B cell (primary cell): ENCODE measurements around the gene UNC119. TPM values are rescaled to one million over a fixed set of nuclear protein-coding genes. Genes with fewer than 3 reads are reported as not detected.

ENCODE experiments used
- ATAC-seq: fragments of 200-7000 bp; cut with Tn5 transposase; one replicate; pipeline ENCODE4 v1.10.0; 2021; ENCODE audit warnings: low read depth, mild to moderate bottlenecking, moderate number of reproducible peaks, moderate library complexity
- CTCF ChIA-PET: fragments of 350-600 bp; sonication (Branson Sonifier 250); formaldehyde crosslinking; loops from one replicate; lab custom pipeline; 2021; ENCODE audit warnings: antibody characterized with exemption, inconsistent platforms; lab: Charles Lee
- POLR2A ChIA-PET: fragments of 350-600 bp; sonication (Branson Sonifier 250); formaldehyde crosslinking; loops from one replicate; lab custom pipeline; 2021; ENCODE audit warnings: antibody characterized with exemption; lab: Charles Lee
- DNase-seq: peaks from one replicate; pipeline ENCODE4 v3.0.0; 2013
- H2AFZ ChIP-seq: 2 replicates; pipeline ENCODE4 v1.6.1; 2012; ENCODE audit warnings: mild to moderate bottlenecking, low read depth, low read length; ENCODE audit not compliant: insufficient read depth, poor library complexity, severe bottlenecking
- H3K27ac ChIP-seq, 2 donors: 1 replicate in 1 of 2; 2 replicates in 1 of 2; pipeline ENCODE4 v1.5.1; 2012 to 2013; ENCODE audit warnings: low read length in 2 of 2, mild to moderate bottlenecking in 2 of 2, moderate library complexity in 1 of 2
- H3K27me3 ChIP-seq, 4 experiments: fragments of 200-600 bp in 1 of 4; sonication (generic) in 1 of 4; replicated peaks in 1 of 4; 1 replicate in 2 of 4; 2 replicates in 2 of 4; pipeline versions ENCODE4 v1.6.1 to v1.7.0; 2013 to 2016; ENCODE audit warnings: low read length in 3 of 4, mild to moderate bottlenecking in 2 of 4, mixed read lengths in 1 of 4, moderate library complexity in 1 of 4; ENCODE audit not compliant: insufficient read depth in 4 of 4, control insufficient read depth in 3 of 4; ENCODE audit errors: control extremely low read depth in 1 of 4
- H3K36me3 ChIP-seq, 2 experiments: replicated peaks in 1 of 2; 1 replicate in 1 of 2; 2 replicates in 1 of 2; pipeline versions ENCODE4 v1.6.1 to v1.7.1; 2013; ENCODE audit warnings: low read length in 1 of 2; ENCODE audit not compliant: insufficient read depth in 2 of 2, control insufficient read depth in 1 of 2; ENCODE audit errors: control extremely low read depth in 1 of 2, extremely low read depth in 1 of 2
- H3K4me1 ChIP-seq, 2 donors: fragments of 200-600 bp in 1 of 2; sonication (generic) in 1 of 2; 1 replicate in 1 of 2; 2 replicates in 1 of 2; pipeline versions ENCODE4 v1.5.1 to v1.6.1; 2013 to 2017; ENCODE audit warnings: low read length in 2 of 2; ENCODE audit not compliant: control insufficient read depth in 2 of 2, insufficient read depth in 2 of 2
- H3K4me2 ChIP-seq: replicated peaks from 2 replicates; pipeline ENCODE3; 2012; ENCODE audit warnings: mild to moderate bottlenecking, low read depth, low read length; ENCODE audit not compliant: poor library complexity, severe bottlenecking
- H3K4me3 ChIP-seq, 5 experiments: fragments of 200-600 bp in 1 of 5; sonication (generic) in 1 of 5; 1 replicate in 3 of 5; 2 replicates in 2 of 5; pipeline versions ENCODE4 v1.5.1 to v1.7.0; 2011 to 2016; ENCODE audit warnings: low read length in 4 of 5, mild to moderate bottlenecking in 4 of 5, low read depth in 2 of 5, control low read depth in 1 of 5, moderate library complexity in 1 of 5; ENCODE audit not compliant: insufficient read depth in 1 of 5; ENCODE audit errors: control extremely low read depth in 1 of 5, extremely low read depth in 1 of 5
- H3K79me2 ChIP-seq: fragments of 200-600 bp; sonication (generic); one replicate; pipeline ENCODE4 v1.6.0; 2016; ENCODE audit warnings: low read length; ENCODE audit not compliant: control insufficient read depth, insufficient read depth
- H3K9ac ChIP-seq: fragments of 200-600 bp; sonication (generic); 2 replicates; pipeline ENCODE4 v1.6.1; 2017; ENCODE audit warnings: mild to moderate bottlenecking, low read length, moderate library complexity
- H3K9me3 ChIP-seq, 3 donors: one replicate each; pipeline versions ENCODE4 v1.6.1 to v1.7.1; 2013; ENCODE audit warnings: low read length in 2 of 3; ENCODE audit not compliant: control insufficient read depth in 2 of 3, insufficient read depth in 1 of 3; ENCODE audit errors: control extremely low read depth in 1 of 3
- H4K20me1 ChIP-seq: 2 replicates; pipeline ENCODE4 v1.6.0; 2012; ENCODE audit warnings: mild to moderate bottlenecking, low read length; ENCODE audit not compliant: insufficient read depth, control insufficient read depth, poor library complexity, severe bottlenecking
- H3K27ac Mint-ChIP-seq: one replicate; pipeline ENCODE4 v1.8.0; 2021; ENCODE audit warnings: mixed read lengths
- H3K27me3 Mint-ChIP-seq: one replicate; pipeline ENCODE4 v1.8.0; 2021; ENCODE audit warnings: mixed read lengths
- H3K4me1 Mint-ChIP-seq: one replicate; pipeline ENCODE4 v1.8.0; 2021; ENCODE audit warnings: mixed read lengths
- H3K4me3 Mint-ChIP-seq: one replicate; pipeline ENCODE4 v1.8.0; 2021; ENCODE audit warnings: mixed read lengths
- H3K9me3 Mint-ChIP-seq: one replicate; pipeline ENCODE4 v1.8.0; 2022; ENCODE audit warnings: mixed read lengths; ENCODE audit not compliant: insufficient read depth
- CTCF ChIP-seq: fragments of 200-600 bp; IDR thresholded peaks from one replicate; pipeline ENCODE4 v1.8.0; 2022; ENCODE audit warnings: antibody characterized with exemption, mild to moderate bottlenecking
- EZH2 ChIP-seq: IDR thresholded peaks from 2 replicates; pipeline ENCODE4 v1.6.1; 2012; ENCODE audit warnings: borderline replicate concordance, low read depth, mild to moderate bottlenecking, moderate library complexity, low read length; ENCODE audit not compliant: insufficient read depth, poor library complexity, severe bottlenecking
- WGBS: methylation state at CpG from one replicate; pipeline ENCODE4 v1.1.5; 2013; ENCODE audit warnings: missing lambda C conversion rate; ENCODE audit not compliant: insufficient coverage; 5-methylcytosine and 5-hydroxymethylcytosine counted together
- intact Hi-C: fragments of 100-400 bp; cut with micrococcal nuclease; formaldehyde crosslinking; loops from one replicate; pipeline ENCODE4 v1.10.0; 2022
- polyA plus RNA-seq: library from polyadenylated mRNA; depleted of rRNA; stranded (reverse); fragments of >200 nt; gene quantifications from 2 replicates; pipeline ENCODE4 v1.2.3, GENCODE V29; 2012
- total RNA-seq, 2 donors: library from RNA; stranded (reverse); fragments of 120-200 nt in 1 of 2; gene quantifications; 1 replicate in 1 of 2; 2 replicates in 1 of 2; pipeline versions ENCODE4 v1.2.3 to v1.2.4, GENCODE V29; 2013 to 2022

Gene UNC119
- total and polyA plus RNA-seq, 2 donors (not counting 1 experiment from before 2014, with no cell fraction given): 75.3 to 174 TPM

GRCh38 chr17:28578246-28579195, 26.1 kb upstream of the UNC119 start:
- no peaks in the 10 kb centered on the region for H3K9me3 Mint-ChIP-seq
- Histone ChIP-seq H3K79me2 (peaks cover 30% of the 10 kb centered on the region), H3K9ac (no peak overlapping the region), H3K4me2 (no peak overlapping the region), H3K36me3 (peaks cover 0 to 3% of the 10 kb centered on the region in 2 experiments), H3K4me1 (peaks cover 10 to 17% of the 10 kb centered on the region in 2 donors), H3K27me3 (no peaks in the 10 kb centered on the region), H4K20me1 (no peaks in the 10 kb centered on the region), H2AFZ (no peak overlapping the region), H3K4me3 (no peak overlapping the region), H3K9me3 (no peaks in the 10 kb centered on the region), H3K27ac (no peak overlapping the region)
- DNase-seq (no peak), ATAC-seq (no peak)
- no peak overlapping the region for H3K27ac Mint-ChIP-seq
- peaks cover 14% of the 10 kb centered on the region for H3K4me1 Mint-ChIP-seq
- ChIA-PET CTCF (interaction anchor here (0.7 to 2.5 kb wide), 5 partner anchors 8 to 220 kb away, joined by 3 to 6 read pairs (median 3); no protein-coding TSS in a partner anchor), POLR2A (interaction anchor here (1.3 kb wide), 1 partner anchor 19 kb away, joined by 3 read pairs; no protein-coding TSS in a partner anchor)
- no peak overlapping the region for H3K4me3 Mint-ChIP-seq
- intact Hi-C loops: loop anchor here (10.0 kb wide), 1 partner anchor 136 kb away; the partner anchor contains the start of genes PROCA1, RAB34 and RPL23A
- TF ChIP-seq CTCF: no peak
- no peak for TF ChIP-seq EZH2
- H3K27me3 Mint-ChIP-seq: no peaks in the 10 kb centered on the region
- WGBS: 100% methylated on average over 6 of the region's 8 CpGs
